ENCODE data around the gene RERE.
"Not testable (repeated sequence)": the region's sequence is repeated elsewhere in the genome, so short reads cannot be mapped to it uniquely, and the experiment has no call there.

RERE gene

GRCh38 chr1:8471451-8471850 is 346.0 kb downstream of the RERE start:
- in situ Hi-C loops (cut with MboI; ENCODE audit: low sequenced_read_pairs) = no loop called here

GRCh38 chr1:8468751-8469150 is 348.7 kb downstream of the RERE start:
- in situ Hi-C loops (cut with MboI; ENCODE audit: low sequenced_read_pairs) = no loop called here

GRCh38 chr1:8467308-8467707 is 350.1 kb downstream of the RERE start:
- in situ Hi-C loops (cut with MboI; ENCODE audit: low sequenced_read_pairs) = no loop called here

GRCh38 chr1:8465692-8466091 is 351.7 kb downstream of the RERE start:
- in situ Hi-C loops (cut with MboI; ENCODE audit: low sequenced_read_pairs) = no loop called here

- in situ Hi-C loops (cut with MboI; ENCODE audit: low sequenced_read_pairs) = no loop called here
Observed at GRCh38 chr1:8465013-8465412, 352.4 kb downstream of the RERE start.

- in situ Hi-C loops (cut with MboI; ENCODE audit: low sequenced_read_pairs) = no loop called here
Observed at GRCh38 chr1:8464377-8464776, 353.1 kb downstream of the RERE start.

- in situ Hi-C loops (cut with MboI; ENCODE audit: low sequenced_read_pairs) = no loop called here
Observed at GRCh38 chr1:8463144-8463927, 354.1 kb downstream of the RERE start.

GRCh38 chr1:8462371-8462892 is 355.0 kb downstream of the RERE start:
- in situ Hi-C loops (cut with MboI; ENCODE audit: low sequenced_read_pairs) = no loop called here

GRCh38 chr1:8461351-8462110 is 355.9 kb downstream of the RERE start:
- in situ Hi-C loops (cut with MboI; ENCODE audit: low sequenced_read_pairs) = no loop called here

- in situ Hi-C loops (cut with MboI; ENCODE audit: low sequenced_read_pairs) = no loop called here
Observed at GRCh38 chr1:8460784-8461183, 356.7 kb downstream of the RERE start.

- in situ Hi-C loops (cut with MboI; ENCODE audit: low sequenced_read_pairs) = no loop called here
Observed at GRCh38 chr1:8460132-8460544, 357.3 kb downstream of the RERE start.

- in situ Hi-C loops (cut with MboI; ENCODE audit: low sequenced_read_pairs) = no loop called here
Observed at GRCh38 chr1:8458607-8459006, 358.8 kb downstream of the RERE start.

- in situ Hi-C loops (cut with MboI; ENCODE audit: low sequenced_read_pairs) = no loop called here
Observed at GRCh38 chr1:8457760-8458381, 359.6 kb downstream of the RERE start.

- in situ Hi-C loops (cut with MboI; ENCODE audit: low sequenced_read_pairs) = no loop called here
Observed at GRCh38 chr1:8456991-8457390, 360.4 kb downstream of the RERE start.

- in situ Hi-C loops (cut with MboI; ENCODE audit: low sequenced_read_pairs) = no loop called here
Observed at GRCh38 chr1:8456308-8456912, 361.0 kb downstream of the RERE start.

- in situ Hi-C loops (cut with MboI; ENCODE audit: low sequenced_read_pairs) = no loop called here
Observed at GRCh38 chr1:8455700-8456307, 361.6 kb downstream of the RERE start.

- in situ Hi-C loops (cut with MboI; ENCODE audit: low sequenced_read_pairs) = no loop called here
Observed at GRCh38 chr1:8450312-8450711, 367.1 kb downstream of the RERE start.

- in situ Hi-C loops (cut with MboI; ENCODE audit: low sequenced_read_pairs) = no loop called here
Observed at GRCh38 chr1:8448911-8449661, 368.4 kb downstream of the RERE start.

GRCh38 chr1:8448505-8448904 is 368.9 kb downstream of the RERE start:
- in situ Hi-C loops (cut with MboI; ENCODE audit: low sequenced_read_pairs) = not testable (repeated sequence)

- in situ Hi-C loops (cut with MboI; ENCODE audit: low sequenced_read_pairs) = no loop called here
Observed at GRCh38 chr1:8447616-8448150, 369.8 kb downstream of the RERE start.
